ENCODE measurements around the gene SNTN.

The SNTN gene

DNA sequence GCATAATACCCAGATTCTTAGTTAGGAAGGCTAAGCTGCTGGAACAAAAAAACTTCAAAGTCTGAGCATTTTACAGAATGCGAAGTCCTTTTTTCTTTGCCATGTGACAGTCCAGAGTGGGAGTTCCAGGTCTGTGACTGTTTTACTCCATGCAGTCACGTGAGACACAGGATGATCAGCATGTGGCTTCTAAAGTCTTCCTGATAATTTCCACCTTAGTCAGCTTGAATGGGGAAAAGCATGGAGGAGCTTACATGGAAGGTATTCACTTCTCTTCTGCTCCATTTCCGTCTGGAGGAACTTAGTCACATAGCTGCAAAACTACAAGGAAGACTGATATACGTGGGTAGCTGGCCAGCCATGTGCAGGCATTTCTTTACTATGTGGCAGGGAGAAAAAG lies 1.7 kb downstream of the SNTN start:
- H3K4me2 ChIP-seq (ENCODE audit: low read depth, low read length, poor library complexity, severe bottlenecking), result no peak overlapping the region
- H4K20me1 ChIP-seq (ENCODE audit: low read depth, low read length), result no peaks in the 10 kb centered on the region
- H3K79me2 ChIP-seq (ENCODE audit: insufficient read depth, low read length), result no peaks in the 10 kb centered on the region
- no peaks in the 10 kb centered on the region for H3K36me3 ChIP-seq (ENCODE audit: low read length)
- H3K9me3 ChIP-seq (ENCODE audit: insufficient read depth, low read length), result no peaks in the 10 kb centered on the region
- H2AFZ ChIP-seq (ENCODE audit: low read depth, low read length, severe bottlenecking), result no peak overlapping the region
- H3K4me3 ChIP-seq (ENCODE audit: insufficient read depth, low read length, poor library complexity, severe bottlenecking), result no peak overlapping the region
- H3K27ac ChIP-seq (ENCODE audit: low read depth, low read length), result no peak overlapping the region
- no peaks in the 10 kb centered on the region for H3K27me3 ChIP-seq (ENCODE audit: low read length)
- no peak overlapping the region for H3K9ac ChIP-seq (ENCODE audit: low read length)
- no peaks in the 10 kb centered on the region for H3K9me2 ChIP-seq (replicated peaks; ENCODE audit: insufficient read depth, low read length)
- no peak for TF ChIP-seq EZH2phosphoT487 (conservative IDR thresholded peaks at IDR 0.05; ENCODE audit: low read length)
- no peak for TF ChIP-seq CTCF (IDR thresholded peaks at IDR 0.05; ENCODE audit: insufficient read depth, low read length, poor library complexity, severe bottlenecking)
- no peaks in the 10 kb centered on the region for H3F3A ChIP-seq (ENCODE audit: insufficient read depth)

GRCh38 chr3:63654931-63655330 lies 2.5 kb downstream of the SNTN start:
- Histone ChIP-seq H3K4me3 (ENCODE audit: insufficient read depth, low read length, poor library complexity, severe bottlenecking) (no peak overlapping the region), H3K36me3 (ENCODE audit: low read length) (no peaks in the 10 kb centered on the region), H4K20me1 (ENCODE audit: low read depth, low read length) (no peaks in the 10 kb centered on the region), H3K9me2 (replicated peaks; ENCODE audit: insufficient read depth, low read length) (no peaks in the 10 kb centered on the region), H3F3A (ENCODE audit: insufficient read depth) (no peaks in the 10 kb centered on the region), H3K9ac (ENCODE audit: low read length) (no peak overlapping the region), H3K4me2 (ENCODE audit: low read depth, low read length, poor library complexity, severe bottlenecking) (no peak overlapping the region), H3K9me3 (ENCODE audit: insufficient read depth, low read length) (no peaks in the 10 kb centered on the region), H2AFZ (ENCODE audit: low read depth, low read length, severe bottlenecking) (no peak overlapping the region), H3K79me2 (ENCODE audit: insufficient read depth, low read length) (no peaks in the 10 kb centered on the region), H3K27ac (ENCODE audit: low read depth, low read length) (no peak overlapping the region), H3K27me3 (ENCODE audit: low read length) (no peaks in the 10 kb centered on the region)
- no peak for TF ChIP-seq CTCF (IDR thresholded peaks at IDR 0.05; ENCODE audit: insufficient read depth, low read length, poor library complexity, severe bottlenecking)
- no peak for TF ChIP-seq EZH2phosphoT487 (conservative IDR thresholded peaks at IDR 0.05; ENCODE audit: low read length)

DNA sequence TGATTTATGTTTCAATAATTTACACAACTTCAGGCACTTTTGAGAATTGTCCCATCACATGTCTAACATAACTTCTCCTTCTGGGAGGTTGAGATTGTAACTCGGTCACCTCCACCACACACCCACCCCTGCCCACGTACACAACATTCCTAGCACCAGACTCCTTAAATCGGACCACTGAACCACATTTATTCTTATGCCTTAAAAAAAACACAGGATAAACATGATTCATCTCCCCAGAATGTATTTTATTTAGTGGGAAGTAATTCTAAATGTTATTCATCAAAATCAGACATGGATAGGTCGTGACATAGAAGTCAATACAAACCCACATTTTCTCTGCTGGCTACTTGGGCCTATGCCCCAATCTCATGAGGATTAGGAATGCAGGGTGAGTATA lies 3.0 kb downstream of the SNTN start:
- no peaks in the 10 kb centered on the region for H4K20me1 ChIP-seq (ENCODE audit: low read depth, low read length)
- no peak for TF ChIP-seq CTCF (IDR thresholded peaks at IDR 0.05; ENCODE audit: insufficient read depth, low read length, poor library complexity, severe bottlenecking)
- TF ChIP-seq EZH2phosphoT487 (conservative IDR thresholded peaks at IDR 0.05; ENCODE audit: low read length), result no peak
- no peaks in the 10 kb centered on the region for H3K79me2 ChIP-seq (ENCODE audit: insufficient read depth, low read length)
- H3K9me2 ChIP-seq (replicated peaks; ENCODE audit: insufficient read depth, low read length), result no peaks in the 10 kb centered on the region
- H3K9ac ChIP-seq (ENCODE audit: low read length), result no peak overlapping the region
- H3F3A ChIP-seq (ENCODE audit: insufficient read depth), result no peaks in the 10 kb centered on the region
- no peak overlapping the region for H2AFZ ChIP-seq (ENCODE audit: low read depth, low read length, severe bottlenecking)
- no peak overlapping the region for H3K4me3 ChIP-seq (ENCODE audit: insufficient read depth, low read length, poor library complexity, severe bottlenecking)
- no peaks in the 10 kb centered on the region for H3K27me3 ChIP-seq (ENCODE audit: low read length)
- H3K36me3 ChIP-seq (ENCODE audit: low read length), result no peaks in the 10 kb centered on the region
- H3K9me3 ChIP-seq (ENCODE audit: insufficient read depth, low read length), result no peaks in the 10 kb centered on the region
- no peak overlapping the region for H3K27ac ChIP-seq (ENCODE audit: low read depth, low read length)
- no peak overlapping the region for H3K4me2 ChIP-seq (ENCODE audit: low read depth, low read length, poor library complexity, severe bottlenecking)

DNA sequence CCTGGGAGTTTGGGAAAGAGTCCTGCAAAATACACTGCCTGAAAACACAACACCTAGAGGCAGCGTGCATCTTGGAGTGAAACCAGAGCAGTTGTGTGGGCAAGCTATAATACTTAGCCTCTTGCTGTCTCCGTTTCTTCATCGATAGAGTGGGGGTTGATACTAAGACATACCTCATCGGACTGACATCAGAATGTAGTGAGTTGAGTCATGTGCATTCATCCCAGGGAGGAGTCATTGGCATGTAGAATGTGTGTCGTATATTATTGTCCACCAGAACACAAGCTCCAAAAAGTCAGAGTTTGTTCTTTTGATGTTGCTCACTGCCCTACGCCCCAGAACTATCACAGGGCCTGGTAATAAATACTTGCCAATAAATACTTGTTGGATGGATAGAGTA lies 4.3 kb downstream of the SNTN start:
- TF ChIP-seq EZH2phosphoT487 (conservative IDR thresholded peaks at IDR 0.05; ENCODE audit: low read length) (no peak), CTCF (IDR thresholded peaks at IDR 0.05; ENCODE audit: insufficient read depth, low read length, poor library complexity, severe bottlenecking) (no peak)

More for the DNA sequence above, 4.3 kb downstream of the SNTN start:
- no peaks in the 10 kb centered on the region for H3K27me3 ChIP-seq (ENCODE audit: low read length)
- no peaks in the 10 kb centered on the region for H3K36me3 ChIP-seq (ENCODE audit: low read length)
- no peaks in the 10 kb centered on the region for H3F3A ChIP-seq (ENCODE audit: insufficient read depth)
- no peak overlapping the region for H3K4me2 ChIP-seq (ENCODE audit: low read depth, low read length, poor library complexity, severe bottlenecking)
- H3K9me2 ChIP-seq (replicated peaks; ENCODE audit: insufficient read depth, low read length), result no peaks in the 10 kb centered on the region
- H3K79me2 ChIP-seq (ENCODE audit: insufficient read depth, low read length), result no peaks in the 10 kb centered on the region
- no peaks in the 10 kb centered on the region for H4K20me1 ChIP-seq (ENCODE audit: low read depth, low read length)
- no peak overlapping the region for H2AFZ ChIP-seq (ENCODE audit: low read depth, low read length, severe bottlenecking)
- no peak overlapping the region for H3K4me3 ChIP-seq (ENCODE audit: insufficient read depth, low read length, poor library complexity, severe bottlenecking)
- no peak overlapping the region for H3K9ac ChIP-seq (ENCODE audit: low read length)
- no peaks in the 10 kb centered on the region for H3K9me3 ChIP-seq (ENCODE audit: insufficient read depth, low read length)
- no peak overlapping the region for H3K27ac ChIP-seq (ENCODE audit: low read depth, low read length)
